ENCODE measurements around the gene PLAU.

DNA sequence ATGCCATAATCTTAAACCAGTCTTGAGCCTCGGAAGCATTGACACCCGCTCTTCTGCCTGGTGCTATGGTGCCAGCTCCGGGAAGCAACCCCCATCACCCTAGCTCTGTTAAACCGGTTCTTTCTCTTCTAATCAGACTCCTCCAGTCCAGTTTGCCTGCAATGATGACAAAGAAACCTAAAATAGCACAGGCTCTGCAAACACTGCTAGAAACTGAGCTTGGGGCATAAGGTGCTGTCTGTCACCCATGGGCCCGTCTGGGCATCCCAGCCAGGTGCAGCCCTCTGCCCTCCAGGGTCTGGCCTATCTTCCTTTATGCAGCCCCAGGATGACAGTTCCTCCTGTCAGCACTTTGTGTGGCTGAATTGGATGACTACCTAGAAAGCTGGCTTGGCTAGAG is 22.4 kb upstream of the PLAU start:
- TF ChIP-seq ZNF274 (IDR thresholded peaks at IDR 0.05; ENCODE audit: low read depth, low read length), result no peak
- no peak for TF ChIP-seq SUZ12 (IDR thresholded peaks at IDR 0.05; ENCODE audit: extremely low read depth, insufficient read depth, insufficient read length)
- TF ChIP-seq YY1 (IDR thresholded peaks at IDR 0.05; ENCODE audit: insufficient read depth, insufficient read length), result no peak

Measured in NT2/D1 (cell line).